GM18517 (cell line): Measurements from ENCODE around the gene ZNF584.
"Not testable (repeated sequence)": the region's sequence is repeated elsewhere in the genome, so short reads cannot be mapped to it uniquely, and the experiment has no call there.

Experiments used
- ATAC-seq: cut with Tn5 transposase; IDR thresholded peaks from one replicate; pipeline ENCODE4 v1.9.1; 2021; ENCODE audit warnings: mild to moderate bottlenecking, moderate library complexity; ENCODE audit not compliant: unreplicated experiment

The ZNF584 gene

DNA sequence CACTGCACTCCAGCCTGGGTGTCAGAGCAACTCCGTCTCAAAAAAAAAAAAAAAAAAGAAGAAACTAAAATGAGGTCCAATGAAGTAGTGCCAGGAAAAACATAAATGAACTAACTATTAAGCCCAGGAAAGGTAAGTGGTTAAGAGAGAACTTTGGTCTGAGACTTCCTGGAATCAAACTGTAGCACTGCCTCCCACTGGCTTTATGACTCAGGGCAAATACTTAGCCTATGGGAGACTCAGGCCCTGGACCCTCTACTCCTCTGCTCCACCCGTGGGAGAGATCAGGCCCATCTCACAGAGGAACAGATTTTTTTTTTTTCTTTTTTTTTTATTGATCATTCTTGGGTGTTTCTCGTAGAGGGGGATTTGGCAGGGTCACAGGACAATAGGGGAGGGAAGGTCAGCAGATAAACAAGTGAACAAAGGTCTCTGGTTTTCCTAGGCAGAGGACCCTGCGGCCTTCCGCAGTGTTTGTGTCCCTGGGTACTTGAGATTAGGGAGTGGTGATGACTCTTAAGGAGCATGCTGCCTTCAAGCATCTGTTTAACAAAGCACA is 4.5 kb upstream of the ZNF584 start:
- not testable (repeated sequence) for ATAC-seq

DNA sequence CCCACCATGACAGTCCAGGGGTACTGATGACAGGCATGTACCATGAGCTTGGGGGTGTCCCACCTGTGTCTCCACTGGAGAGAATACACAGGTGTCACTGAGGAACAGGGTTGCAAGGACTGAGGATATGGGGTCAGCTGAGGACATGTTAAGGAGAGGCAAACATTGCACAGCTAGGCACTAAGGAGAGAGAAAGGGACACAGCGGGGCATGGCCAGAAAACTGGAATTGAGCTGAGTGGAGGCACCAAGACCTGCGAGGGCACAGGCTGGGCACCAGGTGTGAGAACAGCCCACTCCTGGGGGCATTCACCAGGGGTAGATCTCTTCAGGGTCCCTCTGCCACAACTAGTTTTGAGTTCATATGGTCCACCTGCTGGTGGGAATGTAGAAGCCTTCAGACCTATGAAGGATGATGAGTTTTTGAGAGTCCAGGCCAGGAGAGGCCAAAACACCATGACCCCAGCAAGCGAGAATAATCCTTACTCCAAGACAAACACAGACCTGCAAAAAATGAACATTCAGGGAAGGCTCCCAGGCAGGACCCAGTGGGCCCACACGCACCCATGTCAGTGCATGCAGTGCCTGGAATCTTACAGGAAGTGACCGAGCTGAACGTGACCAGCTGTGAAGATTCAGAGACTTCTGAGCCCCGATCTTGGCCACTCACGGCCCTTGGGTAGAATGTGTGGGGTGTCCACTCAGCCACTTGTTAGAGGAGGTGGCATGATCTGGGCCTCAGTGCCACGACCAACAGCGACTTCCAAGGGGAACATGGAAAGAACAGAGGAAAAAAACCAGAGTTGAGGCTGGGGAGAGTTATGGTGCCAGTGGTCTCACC is 1.4 kb upstream of the ZNF584 start:
- no peak for ATAC-seq

DNA sequence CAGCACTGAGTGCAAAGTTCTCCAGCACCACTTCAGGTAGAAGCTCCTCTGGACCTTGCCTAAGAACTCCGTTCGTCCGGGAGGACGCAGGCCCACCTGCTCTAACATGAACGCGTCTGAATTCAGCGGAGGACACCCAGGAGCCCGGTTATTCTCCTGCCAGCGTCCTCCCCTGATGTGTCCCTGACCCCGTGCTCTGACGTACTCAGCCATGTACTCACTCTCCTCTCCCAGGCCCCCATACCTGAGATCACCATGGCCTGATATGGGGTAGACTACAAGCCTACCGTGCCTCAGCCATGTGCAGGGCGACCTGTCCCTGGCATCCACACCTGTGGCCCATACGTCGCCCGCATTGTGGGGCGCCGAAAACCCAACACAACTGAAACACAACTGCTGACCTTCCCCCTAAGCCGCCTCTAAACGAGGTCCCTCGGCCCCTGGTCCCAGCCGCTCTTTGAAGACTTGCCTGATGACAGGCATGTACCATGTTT is 744 bp upstream of the ZNF584 start:
- ATAC-seq: no peak

DNA sequence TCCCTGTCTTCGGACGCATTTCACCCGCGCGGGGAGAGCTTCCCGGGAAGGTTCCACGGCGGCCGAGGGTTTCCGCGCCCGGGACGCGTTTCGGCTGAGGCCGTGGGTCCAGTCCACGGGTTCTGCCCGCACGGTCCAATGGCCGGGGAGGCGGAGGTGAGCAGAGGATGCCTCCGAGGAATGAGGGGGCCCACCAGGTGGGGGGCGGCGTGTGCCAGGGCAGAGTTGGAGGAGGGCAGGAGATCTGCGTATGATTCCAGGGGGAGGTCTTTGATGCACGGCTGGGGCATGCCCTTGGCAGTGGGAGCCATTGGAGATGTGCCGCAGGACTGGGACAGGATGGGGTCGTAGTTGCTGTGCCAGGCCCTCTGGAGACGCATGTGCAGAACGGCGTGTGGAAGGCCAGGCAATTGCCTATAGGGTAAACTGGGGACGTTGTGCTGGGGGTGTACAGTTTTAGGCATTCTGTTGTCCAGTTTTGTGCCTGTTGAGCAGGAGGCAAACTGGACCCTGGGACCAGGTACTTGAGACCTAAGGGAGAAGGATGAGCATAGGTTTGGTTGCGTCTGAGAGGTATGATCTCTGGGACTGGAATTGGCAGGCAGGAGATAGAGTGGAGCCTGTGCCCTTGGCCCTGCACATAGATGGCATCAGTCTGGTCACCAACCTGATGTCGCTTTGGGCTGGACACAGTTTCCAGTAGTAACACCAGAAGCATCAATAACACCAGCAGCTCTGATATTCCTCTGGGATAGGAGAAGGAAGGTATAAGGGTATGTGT is 751 bp downstream of the ZNF584 start:
- ATAC-seq: no peak

DNA sequence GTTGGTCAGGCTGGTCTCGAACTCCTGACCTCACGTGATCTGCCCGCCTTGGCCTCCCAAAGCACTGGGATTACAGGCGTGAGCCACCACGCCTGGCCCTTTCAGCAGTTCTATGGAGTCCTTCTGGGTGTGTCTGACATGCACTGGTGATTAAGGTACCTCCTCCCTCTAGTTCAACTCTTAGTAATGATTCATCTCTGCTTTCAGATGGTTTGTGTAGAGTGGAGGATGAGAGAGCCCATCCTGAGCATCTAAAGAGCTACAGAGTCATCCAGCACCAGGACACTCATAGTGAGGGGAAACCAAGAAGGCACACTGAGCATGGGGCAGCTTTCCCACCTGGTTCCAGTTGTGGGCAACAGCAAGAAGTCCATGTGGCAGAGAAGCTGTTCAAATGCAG is 8.2 kb downstream of the ZNF584 start:
- no peak for ATAC-seq

DNA sequence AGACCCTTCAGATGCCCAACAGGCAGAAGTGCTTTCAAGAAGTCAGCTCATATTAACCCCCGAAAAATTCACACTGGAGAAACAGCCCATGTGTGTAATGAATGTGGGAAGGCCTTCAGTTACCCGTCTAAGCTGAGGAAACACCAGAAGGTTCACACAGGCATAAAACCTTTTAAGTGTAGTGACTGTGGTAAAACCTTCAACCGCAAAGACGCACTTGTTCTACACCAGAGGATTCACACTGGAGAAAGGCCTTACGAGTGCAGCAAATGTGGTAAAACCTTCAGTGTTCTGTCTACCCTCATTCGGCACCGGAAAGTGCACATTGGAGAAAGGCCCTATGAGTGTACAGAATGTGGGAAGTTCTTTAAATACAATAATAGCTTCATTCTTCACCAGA is 8.6 kb downstream of the ZNF584 start:
- ATAC-seq: no peak

DNA sequence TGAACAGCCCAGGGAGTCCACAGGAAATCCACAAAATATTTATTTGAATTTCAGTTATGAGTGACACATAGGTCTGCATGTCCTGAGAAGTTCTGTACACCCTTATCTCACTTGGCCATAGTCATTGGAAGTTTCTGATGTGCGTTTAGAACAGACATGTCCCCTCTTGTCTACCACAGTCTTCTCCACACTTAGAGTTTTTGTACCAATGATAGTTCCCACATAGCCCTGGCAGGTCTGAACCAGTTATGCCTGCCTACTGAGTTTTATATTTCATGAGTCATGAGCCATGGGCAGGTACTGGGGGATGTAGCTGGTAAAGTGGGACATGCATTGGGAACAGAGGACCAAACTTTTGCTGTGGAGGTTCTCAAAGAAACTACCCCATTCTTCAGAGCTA is 20.2 kb downstream of the ZNF584 start:
- no peak for ATAC-seq

DNA sequence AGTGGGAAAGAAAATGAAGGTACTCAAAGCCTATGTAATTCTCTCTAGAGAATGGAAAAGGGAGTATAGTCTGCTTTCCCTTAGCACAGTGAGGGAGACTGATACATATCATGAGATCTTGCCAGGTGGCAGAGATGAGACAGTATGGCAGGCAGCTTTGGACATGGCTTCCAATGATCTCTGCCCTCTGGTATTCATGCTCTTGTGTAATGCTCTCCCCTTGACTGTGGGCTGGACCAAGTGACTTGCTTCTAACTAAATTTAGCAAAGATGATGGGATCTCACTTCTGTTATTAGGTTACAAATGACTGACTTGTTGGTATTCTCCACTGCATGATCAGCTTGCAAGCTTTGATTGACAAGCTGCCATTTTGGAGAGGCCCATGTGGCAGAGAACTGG is 21.3 kb downstream of the ZNF584 start:
- no peak for ATAC-seq

DNA sequence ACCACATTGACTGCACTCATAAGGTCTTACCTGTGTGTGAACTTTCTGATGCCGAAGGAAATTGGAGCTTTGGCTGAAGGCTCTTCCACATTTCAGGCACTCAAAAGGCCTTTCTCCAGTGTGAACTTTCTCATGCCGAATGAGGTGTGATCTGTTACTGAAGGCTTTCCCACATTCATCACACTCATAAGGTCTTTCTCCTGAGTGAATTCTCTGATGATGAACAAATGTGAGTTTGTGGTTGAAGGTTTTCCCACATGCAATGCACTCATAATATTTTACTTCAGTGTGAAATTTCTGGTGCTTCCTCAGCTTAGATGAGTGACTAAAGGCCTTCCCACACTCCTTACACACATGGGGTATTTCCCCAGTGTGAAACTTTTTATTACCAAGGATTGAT is 25.8 kb downstream of the ZNF584 start:
- ATAC-seq: no peak

DNA sequence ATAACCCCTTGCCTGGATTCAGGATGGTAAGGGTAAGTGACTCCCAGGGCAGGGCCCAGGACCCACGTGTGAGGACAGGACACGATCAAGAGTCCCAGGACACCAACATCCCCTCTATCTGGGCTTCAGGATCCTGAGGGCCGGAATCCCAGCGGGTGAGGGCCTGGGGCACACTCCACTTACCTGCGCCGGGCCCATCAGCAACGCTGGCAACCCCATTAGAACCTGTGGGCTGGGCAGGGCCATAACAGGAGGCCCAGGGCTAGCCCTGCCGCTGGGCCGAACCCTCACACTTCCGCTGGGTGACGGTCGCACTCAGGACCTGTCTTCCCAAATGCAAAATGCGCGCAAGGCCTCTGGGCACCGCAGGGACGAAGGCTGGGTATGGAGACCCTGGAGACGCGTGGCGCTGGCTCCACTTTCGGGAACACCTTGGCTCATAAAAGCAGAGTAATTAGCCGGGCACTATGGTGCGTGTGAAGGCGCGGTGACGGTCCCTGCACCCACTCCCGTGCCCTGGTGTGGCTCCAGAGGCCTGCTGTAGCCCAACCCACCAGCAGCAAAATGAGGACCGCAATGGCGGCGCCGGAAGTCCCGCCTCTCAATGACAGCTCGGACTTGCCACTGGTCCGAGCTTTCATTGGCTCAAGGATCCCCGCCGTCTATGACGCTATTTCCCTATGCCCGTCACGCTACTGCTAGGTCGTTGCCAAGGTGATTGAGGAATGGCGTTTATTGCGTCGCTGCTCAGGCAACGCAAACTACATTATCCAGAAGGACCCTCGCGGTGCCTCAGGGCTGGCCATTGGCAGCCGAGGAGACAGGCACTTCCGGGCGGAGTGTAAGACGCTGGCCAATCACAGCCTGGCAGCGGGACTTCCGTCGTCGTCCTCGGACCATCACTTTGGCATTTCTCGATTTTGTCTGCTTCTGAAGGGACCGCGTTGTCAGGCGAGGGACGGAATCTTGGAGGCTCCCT is 31.4 kb downstream of the ZNF584 start, which contains the start of gene ZNF132:
TSS of gene ZNF132 (minus strand) at position 578 of the 979 bp plus-strand sequence. CDS start at position 246, 332 bp downstream.
- ATAC-seq: peak; percentile 95

DNA sequence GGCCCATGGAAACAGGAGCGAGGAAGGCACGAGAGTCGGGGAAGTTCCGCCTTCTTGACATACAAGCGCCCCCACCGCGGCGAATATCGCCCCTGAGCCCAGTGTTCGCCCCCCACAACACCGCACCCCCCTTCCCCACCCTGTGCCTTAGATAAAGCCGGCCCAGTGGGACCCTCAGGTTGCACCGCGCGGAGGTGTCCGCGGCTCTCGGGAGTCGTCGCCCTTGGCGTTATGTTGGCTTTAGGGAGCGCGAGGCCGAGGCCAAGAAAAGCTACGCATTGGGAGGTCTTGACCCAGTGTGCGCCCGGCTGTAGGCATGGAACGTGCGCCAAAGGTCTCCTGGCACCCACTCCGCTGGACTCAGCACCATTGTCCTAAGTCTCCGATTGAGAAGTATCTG is 32.1 kb downstream of the ZNF584 start:
- ATAC-seq: no peak

DNA sequence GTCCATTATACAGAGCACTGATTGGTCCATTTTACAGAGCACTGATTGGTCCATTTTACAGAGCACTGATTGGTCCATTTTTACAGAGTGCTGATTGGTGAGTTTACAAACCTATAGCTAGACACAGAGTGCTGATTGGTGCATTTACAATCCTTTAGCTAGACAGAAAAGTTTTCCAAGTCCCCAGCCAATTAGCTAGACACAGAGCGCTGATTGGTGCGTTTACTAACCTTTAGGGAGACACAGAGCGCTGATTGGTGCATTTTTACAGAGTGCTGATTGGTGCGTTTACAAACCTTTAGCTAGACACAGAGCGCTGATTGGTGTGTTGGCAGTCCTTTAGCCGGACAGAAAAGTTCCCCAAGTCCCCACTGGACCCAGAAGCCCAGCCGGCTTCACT is 34.5 kb downstream of the ZNF584 start:
- not testable (repeated sequence) for ATAC-seq

DNA sequence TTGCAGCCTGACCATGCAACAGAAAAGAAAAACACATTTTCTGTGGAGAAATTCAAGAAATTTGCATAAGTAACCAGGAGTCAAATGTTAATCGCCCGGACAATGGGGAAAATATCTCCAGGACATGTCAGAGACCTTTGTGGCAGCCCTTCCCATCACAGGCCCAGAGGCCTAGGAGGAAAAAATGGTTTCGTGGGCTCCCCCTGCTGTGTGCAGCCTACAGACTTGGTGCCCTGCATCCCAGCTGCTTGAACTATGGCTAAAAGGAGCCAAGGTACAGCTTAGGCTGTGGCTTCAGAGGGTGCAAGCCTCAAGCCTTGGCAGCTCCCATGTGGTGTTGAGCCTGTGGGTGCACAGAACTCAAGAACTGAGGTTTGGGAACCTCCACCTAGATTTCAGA is 40.4 kb downstream of the ZNF584 start:
- ATAC-seq: not testable (repeated sequence)

DNA sequence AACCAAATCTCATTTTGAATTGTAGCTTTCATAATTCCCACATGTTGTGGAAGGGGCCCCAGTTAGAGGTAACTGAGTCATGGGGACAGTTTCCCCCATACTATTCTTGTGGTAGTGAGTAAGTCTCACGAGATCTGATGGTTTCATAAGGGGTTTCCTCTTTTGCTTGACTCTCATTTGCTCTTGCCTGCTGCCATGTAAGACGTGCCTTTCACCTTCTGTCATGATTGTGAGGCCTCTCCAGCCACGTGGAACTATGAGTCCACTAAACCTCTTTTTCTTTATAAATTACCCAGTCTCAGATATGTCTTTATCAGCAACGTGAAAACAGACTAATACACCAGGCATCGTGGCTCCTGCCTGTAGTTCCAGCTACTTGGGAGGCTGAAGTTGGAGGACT is 41.5 kb downstream of the ZNF584 start:
- ATAC-seq: not testable (repeated sequence)

DNA sequence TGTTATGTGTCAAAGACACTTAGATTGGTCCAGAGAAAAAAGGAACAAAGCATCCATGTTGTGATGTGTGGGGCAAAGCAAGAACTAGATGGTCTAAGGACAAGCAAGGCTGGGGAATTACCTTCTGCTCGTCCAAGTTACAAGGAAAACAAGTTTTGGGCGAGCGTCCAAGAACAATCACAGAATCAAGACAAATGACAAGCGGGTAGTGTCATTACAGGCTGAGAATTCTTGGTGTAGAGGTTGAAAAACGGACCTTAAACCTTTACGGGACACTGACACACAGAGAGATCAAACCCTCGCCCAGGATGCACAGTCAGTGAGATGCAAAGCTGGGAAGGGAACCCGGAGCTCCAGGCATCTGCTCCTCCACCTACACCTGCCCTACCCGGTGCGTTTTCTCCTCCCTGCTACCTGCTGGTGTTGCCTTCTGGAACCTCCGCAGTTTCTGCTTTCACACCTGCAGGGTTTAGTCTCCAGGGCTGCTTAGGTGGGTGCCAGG is 42.5 kb downstream of the ZNF584 start:
- ATAC-seq: no peak

DNA sequence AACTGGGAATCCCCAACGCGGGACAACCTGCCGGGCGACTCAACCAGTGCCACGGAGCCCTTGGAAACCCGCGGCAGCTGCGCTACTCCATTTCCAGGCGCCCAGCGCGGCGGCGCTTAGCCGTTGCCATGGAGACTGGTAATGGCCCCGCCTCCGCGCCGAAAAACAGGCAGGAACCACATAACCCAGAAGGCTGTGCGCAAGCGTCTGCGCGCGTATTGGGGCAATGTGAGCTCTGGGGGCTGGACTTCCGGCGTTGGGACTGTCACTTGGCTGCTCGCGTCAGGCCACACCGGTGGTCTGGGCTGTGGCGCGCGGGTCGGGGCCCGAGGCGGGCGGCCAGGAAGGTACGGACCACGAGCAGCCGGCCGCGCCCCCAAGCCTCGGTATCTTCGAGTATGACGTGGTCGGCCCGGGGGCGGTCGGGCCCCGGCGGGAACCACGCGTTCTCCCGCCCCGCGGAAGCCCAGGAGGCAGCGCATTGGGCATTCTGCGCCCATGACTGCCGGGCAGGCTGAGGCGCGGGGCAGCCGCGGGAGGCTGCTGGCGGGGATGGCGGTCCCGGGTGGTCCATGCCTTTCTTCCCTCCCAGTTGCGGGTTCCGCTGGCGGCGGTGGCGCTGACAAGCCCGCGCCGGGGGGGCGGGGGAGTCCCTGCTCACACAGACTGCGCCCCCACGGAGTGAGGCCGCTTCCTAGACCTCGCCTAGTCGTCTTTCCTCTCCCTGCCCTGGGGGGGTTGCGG is 43.1 kb downstream of the ZNF584 start, which contains the start of gene ZNF324B:
TSS of gene ZNF324B (plus strand) at position 265 of the 744 bp plus-strand sequence. CDS start 2,080 bp downstream, outside the sequence.
- ATAC-seq: peak; percentile 92

DNA sequence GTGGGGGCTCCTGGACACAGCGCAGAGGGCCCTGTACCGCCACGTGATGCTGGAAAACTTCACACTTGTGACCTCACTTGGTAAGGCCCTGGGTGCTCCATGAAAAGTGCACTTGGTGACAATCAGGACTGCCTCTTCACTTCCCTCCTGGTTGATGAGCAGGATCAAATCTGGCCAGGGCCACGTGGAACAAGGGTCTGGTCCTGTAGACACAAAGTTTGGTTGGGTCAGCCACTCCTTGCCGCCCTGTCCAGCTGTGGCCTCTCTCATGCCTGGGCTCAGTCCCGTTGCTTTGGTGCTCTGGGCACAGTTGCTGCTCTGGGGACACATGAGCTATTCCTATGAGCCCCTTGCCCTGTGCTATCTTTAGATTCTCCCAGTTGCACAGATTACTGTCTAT is 45.3 kb downstream of the ZNF584 start:
- ATAC-seq: no peak

DNA sequence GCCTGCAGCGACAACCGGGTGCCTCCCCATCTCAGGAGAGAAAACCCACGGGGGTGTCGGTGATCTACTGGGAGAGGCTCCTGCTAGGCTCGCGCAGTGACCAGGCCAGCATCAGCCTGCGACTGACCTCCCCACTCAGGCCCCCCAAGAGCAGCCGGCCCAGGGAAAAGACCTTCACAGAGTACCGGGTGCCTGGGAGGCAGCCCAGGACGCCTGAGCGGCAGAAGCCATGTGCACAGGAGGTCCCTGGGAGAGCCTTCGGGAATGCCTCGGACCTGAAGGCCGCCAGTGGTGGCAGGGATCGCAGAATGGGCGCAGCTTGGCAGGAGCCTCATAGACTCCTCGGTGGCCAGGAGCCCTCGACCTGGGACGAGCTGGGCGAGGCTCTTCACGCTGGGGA is 46.9 kb downstream of the ZNF584 start:
- ATAC-seq: no peak

DNA sequence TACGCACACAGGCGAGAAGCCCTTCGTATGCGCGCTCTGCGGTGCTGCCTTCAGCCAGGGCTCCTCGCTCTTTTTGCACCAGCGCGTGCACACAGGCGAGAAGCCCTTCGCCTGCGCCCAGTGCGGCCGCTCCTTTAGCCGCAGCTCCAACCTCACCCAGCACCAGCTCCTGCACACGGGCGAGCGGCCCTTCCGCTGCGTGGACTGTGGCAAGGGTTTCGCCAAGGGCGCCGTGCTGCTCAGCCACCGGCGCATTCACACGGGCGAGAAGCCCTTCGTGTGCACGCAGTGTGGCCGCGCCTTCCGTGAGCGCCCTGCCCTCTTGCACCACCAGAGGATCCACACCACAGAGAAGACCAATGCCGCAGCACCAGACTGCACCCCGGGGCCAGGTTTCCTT is 47.7 kb downstream of the ZNF584 start:
- ATAC-seq: no peak
